HG03045 (cell line): ENCODE measurements around the gene ADARB2.

Experiments
- ATAC-seq: cut with Tn5 transposase; IDR thresholded peaks from one replicate; pipeline ENCODE4 v1.9.1; 2021; ENCODE audit warnings: mild to moderate bottlenecking, moderate library complexity; ENCODE audit not compliant: unreplicated experiment

ADARB2 gene

DNA sequence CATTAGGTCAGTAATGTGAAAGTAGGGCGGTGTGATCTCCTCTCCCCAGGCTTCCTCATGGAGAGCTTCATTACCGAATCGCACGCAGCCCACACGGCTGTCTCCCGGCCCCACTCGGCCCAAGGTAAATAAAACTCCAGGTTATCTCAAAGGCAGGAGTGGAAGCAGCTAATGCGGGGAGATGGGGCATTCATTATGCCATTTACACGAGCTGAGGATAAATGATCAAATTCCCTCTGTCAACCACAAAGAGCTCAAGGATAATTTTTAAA lies 93.5 kb downstream of the ADARB2 start:
- ATAC-seq, result no peak

DNA sequence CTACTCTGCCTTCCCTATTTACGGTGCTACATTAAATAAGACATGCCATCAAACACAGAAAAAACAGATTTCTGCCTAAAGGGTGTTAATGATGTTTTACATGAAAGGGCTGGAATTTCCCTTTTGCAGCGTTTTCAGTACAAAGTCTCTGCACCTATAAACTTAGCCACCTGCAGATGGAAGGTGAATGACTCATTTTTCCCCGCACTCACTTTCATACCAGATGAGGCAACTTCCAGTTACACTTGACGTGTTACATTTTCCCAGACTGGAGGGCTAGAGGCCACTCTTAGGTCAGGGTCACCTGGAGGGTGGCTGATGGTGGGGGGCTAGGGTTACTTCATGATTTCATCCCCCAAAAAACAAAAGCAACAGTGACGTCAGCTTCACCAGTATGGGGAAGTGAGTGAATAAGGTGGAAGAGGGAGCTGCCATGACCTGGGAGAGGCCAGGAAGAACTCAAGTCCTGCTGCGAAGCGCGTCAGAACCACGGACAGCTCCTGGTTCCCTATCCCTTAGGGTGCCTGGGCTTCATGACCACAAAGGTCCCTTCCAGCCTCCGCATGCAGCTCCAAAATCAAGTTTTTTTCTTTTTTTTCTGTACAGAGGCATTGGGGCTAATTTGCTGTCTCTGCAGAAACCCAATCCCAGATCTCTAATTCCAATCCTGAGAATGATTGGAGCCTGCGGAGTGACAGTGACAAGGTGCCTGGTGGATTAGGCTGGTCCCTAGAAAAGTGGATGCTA lies 94.0 kb downstream of the ADARB2 start:
- ATAC-seq, result no peak

DNA sequence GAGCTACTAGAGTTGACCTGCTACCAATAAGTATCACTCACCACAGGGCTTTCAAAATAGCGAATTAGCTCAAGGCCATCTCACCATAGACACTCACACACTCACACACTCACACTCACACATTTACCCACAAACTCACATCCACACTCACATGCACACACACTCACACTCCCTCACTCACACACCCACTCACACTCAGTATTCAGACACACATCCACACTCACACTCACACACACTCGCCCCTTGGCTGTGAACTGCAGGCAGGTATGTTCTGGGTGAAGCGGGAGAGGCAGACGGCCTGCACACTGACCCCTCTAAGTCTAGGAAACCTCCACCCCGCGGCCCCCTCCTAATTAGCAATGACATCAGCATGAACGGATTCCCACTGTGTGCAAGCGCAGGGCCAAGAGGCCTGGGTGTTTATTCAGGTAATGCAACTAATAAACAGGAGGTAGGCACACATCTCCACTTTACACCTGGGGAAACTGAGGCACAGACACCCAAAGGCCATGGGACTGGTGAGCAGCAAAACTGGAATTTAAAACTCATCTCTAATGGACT lies 94.6 kb downstream of the ADARB2 start:
- no peak for ATAC-seq

DNA sequence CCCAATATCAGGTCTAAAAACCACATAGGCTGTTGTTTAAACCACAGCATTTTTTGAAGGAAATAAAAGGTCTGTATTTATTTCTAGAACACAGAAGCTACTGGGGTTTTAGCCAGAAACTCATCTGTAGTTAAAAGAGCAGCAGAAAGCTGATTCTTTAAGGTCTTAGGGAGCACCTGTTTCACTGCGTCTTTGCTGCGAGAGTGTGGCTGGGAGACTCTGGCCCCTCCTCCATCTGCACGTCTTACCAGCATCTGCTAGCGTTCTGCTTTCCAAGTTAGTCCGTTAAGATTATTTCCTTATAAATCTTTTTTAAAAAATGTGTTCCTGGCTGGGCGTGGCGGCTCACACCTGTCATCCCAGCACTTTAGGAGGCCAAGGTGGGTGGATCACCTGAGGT lies 95.9 kb downstream of the ADARB2 start:
- ATAC-seq, result no peak

DNA sequence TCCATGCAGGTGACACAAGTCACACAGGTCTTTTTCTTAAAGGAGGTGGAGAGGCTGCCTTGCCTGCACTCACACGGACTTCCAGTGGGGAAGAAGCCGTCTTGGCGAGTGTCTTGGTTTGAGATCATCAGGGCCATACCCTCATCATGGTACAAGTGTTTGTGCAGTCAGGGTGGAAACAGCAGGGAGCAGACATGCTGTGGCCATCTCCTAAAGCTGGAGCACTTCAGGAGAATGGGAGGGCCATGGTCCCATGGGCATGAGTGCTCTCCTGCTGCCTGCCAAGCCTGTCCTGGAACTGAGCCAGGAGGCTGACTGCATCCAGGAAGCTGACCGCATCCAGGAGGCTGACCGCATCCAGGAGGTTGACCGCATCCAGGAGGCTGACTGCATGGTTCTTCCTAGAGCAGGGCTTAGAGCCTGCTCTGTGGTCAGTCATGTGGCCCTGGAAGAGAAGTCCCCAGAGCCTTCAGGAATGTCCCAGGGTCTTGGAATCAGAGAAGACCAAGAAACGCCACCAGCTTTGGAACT lies 98.4 kb downstream of the ADARB2 start:
- no peak for ATAC-seq

DNA sequence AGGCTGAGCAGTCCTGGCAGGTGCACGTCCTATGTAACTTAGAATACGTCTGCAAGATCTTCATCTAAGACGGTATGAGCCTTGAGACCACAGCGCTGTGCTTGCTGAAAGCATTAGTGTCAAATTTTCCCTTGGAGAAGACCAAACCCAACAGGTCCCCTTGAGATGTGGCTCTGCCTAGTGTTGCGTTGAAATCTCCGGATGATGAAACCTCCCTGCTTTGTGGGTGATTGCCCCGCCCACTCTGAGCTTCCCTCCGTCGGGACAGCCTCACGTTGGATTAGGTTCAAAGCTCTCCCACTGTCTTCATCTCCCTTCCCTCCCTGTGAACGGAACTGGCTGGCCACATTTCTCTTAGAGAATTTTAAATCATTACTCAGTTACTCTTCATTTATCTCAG lies 102.0 kb downstream of the ADARB2 start:
- ATAC-seq, result no peak

DNA sequence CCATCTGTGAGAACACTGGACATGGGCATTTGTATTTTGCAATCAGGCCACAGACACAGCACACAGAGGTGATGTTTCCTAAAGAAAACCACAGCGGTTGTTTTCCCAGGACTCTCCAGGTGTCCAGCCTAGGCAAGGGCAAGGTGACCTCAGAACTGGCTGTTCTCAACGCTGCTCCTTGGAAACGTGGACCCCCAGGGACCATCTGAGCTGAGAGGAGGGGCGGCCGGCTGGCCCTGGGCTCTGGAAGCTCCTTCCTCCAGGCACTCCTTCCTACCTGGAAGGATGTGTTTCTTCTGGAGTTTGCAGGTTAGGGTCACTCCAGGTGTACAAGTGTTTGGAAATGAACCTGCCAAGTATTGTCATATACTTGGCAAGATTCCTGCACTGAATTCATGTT lies 103.1 kb downstream of the ADARB2 start:
- ATAC-seq, result no peak

DNA sequence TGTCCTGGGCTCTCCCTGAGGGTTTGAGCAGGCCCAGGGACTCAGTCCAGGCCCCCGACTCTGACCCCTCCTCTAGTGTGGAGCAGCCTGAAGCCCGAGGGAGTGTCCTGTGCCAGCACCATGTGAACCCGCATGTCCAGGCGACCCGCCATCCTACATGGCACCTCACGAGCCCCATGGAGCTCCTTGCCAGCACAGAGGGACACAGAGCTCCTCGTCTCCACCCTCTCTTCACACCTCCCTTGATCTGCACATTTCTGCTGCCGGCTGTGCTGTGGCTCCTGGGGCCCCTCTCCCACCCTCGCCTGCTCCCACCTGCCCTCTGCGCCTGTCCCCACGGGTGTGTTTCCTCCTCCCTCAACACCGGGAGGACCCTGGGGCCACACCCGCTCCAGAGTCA lies 103.5 kb downstream of the ADARB2 start:
- no peak for ATAC-seq

DNA sequence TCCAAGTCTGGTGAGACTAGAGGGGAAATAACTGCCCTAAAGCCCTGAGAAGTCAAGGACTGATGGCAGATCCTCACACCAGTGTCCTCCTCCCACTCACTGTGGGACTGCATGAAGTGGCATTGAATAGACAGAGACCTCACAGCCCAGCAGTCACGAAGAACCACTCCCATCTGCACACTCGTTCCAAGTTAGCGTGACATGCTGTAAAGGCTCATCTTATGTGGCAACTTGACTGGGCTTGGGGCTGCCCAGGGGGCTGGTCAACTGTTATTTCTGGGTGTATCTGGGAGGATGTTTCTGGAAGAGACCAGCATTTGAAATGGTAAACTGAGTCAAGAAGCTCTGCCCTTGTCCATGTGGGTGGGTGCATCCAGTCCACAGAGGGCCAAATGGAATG lies 104.7 kb downstream of the ADARB2 start:
- ATAC-seq, result no peak

DNA sequence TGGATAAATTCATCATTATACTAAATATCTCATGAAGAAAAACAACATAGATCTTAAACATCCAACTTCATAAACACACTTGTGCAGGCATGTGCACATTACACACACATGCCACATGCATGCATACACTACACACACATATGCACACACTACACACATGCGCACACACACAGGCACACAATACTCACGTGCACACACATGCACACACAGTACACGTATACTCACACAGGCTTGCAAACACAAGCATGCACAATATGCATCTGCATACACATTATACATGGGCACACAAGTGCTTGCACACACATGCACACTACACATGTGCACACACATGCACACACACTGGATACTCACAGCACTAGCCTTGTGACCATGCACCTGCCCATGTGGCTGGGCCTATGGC lies 105.2 kb downstream of the ADARB2 start:
- ATAC-seq, result no peak

DNA sequence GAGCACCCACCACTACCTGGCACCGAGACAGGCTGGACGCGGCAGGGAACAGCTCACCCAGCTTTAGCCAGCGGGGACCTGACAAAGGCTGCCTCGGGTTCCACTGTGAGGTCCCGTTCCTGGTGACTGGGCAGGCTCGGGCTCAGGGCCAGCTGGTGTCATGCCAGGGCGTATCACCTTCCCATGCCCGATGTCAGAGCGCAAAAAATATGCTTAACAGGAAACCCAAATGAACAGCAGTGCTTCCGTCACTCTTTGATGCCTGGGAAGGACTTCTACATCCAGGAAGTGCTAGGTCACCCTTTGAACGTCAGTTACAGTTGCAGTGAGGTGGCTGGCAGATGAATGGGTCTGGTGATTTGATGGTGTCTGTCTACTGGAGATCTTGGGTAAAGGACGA lies 106.0 kb downstream of the ADARB2 start:
- ATAC-seq, result no peak

DNA sequence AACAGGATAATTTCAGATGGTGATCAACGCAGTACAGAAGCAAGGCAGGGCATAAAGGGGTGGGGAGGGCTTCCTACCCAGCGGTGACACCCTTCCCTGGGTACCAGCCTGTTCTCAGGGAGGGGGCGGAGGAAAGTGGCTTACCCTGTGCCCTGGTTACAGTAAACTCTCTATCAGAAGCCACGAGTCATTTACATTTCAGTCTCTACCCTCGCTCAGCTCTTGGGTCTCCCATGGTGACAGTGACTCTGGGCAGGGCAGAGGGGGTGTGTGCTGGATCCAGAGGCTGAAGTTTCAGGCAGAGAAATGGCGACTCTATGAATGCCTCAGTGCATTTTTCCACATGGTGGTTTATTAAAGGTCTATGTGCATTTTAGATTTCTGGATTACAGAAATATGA lies 107.0 kb downstream of the ADARB2 start:
- no peak for ATAC-seq

DNA sequence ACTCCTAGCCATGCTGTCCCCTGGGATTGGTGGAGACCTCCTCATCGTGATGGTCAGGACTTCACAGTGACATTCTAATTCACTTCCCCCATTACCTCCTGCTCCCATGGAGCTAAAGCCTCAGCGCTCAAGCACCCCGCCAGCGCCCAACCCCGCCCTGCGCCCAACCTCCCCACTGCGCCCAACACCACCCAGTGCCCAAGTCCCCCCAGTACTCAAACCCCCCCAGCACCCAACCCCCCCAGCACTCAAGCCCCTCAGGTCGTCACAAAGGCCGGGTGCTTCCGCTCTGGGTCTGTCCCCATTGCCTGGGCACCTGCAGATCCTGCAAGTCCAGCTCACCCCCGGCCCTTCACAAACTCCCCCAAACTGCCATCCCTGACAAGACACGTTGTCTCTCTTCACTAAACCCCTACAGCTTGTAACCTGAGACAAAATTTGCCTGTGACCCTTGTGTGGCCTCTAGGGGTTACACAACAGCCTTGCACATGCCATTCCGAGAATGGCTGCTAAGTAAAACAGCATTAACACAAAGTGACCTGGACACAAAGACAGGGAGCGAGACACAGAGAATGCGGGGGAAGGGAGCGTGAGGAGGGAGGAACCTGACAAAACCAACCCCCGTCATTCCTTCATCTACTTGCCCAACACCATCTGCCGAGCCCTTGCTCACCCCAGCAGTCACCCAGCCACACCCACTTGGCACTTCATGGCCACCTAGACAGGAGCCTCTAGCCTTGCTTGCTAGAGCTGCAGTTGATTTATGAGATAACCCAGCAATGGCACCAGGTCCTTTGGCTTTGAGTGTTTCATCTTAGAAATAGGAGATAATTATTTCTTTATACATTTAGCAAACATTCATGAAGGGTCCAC lies 107.8 kb downstream of the ADARB2 start:
- ATAC-seq, result no peak

DNA sequence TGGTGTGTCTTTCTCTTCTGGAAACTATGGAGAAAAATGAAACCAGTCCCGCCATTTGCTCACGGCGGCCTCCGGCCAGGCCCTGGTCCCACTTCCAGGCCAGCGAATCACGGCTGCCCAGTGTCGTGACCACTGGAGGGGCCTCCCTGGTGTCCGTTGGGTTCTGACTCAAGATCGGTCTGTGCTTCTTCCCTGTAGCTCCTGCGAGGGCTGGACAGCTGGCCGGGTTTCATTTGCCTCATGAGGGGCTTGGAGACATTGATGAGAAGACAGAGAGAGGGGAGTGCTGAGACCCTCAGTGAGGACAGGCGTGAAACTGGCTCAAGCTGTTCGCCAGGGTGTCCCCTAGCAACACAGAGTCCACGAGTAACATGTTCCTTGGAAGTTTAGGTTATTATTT lies 108.6 kb downstream of the ADARB2 start:
- ATAC-seq, result no peak

DNA sequence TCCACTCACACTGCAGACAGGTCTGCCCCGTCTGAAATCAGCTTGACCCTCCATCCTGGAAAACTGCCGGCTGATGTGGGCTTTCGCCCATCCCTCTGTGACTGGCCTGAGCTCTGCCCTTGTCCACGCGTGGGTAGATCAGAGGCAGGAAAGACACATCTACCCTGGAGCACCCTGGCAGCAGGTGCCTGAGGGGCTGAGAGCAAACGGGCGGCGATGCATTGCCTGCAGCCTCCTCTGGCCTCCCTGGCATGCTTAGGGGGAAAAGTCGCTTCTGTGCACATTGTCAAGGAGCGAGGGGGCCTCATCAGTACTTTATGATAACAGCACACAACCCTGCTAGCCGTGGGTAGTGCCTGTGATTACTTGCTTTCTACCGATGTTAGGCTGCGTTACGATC lies 109.4 kb downstream of the ADARB2 start:
- no peak for ATAC-seq

DNA sequence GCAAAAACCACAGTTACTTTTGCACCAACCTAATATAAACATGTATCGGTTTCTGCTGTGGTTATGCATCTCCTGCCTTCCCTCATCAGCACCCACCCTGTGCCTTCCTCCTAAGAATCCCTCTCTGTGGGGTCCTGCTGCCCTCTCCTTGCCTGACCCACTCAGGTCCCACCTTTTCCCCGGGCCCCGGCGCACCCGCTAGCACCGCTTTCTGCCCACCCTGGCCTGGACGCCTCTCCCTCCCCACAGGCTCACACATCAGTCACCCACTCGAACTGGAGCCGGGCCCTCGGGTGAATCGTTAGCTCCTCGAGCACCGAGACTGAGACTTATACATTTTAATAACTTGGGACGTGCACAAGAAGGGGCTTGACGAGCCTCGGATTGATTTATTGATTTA lies 110.5 kb downstream of the ADARB2 start:
- no peak for ATAC-seq

DNA sequence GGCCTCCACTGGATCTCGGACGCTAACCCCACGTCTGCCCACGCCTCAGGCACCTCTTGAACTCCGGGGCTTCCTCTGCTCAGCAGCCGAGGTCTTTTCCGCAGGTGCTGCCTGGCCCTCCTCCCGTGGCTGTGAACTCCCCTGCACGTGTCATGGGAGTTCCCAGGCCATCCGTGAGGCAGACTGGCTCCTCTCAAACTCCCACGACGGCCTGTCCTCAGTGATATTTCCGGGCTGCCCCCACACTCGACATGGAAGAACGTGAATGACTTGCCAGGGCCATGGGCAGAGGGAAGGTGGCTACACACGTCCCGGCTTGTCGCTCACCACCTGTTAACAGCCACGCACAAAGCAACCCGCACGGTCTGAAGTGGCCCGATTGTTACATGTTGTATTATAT lies 110.9 kb downstream of the ADARB2 start:
- ATAC-seq, result no peak

DNA sequence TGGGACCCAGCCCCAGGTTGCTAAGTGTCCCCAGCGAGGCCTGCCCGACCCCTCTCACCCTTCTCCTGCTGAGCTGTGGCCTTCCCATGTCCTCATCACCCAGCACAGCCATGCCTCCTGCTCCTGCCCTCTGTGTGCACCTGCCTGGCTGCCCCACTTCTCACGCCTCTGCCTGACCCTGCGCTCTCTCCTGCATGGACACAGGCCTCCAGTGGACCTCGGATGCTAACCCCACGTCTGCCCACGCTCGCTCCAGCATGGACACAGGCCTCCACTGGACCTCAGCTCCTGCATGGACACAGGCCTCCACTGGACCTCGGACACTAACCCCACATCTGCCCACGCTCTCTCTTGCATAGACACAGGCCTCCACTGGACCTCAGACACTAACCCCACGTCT lies 111.6 kb downstream of the ADARB2 start:
- ATAC-seq, result no peak

DNA sequence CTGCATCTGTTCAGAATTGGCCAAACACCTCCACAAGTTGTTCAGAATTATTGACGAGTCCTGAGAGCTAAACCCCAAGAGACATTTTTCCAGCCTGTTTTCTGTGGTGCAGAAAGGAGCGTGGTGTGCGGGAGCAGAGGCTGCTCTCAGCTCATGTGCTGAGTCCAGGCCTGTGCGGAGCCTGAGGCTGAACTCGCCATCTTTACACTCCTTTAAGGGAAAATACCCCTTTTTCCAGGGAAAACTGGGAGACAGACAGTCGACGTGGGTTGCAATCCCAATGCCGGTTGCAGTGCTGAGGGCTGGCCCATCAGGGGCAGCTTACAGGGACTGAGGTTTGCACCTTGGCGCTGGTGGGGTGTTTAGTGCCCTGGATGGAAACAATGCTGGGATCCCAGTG lies 112.2 kb downstream of the ADARB2 start:
- ATAC-seq, result no peak

DNA sequence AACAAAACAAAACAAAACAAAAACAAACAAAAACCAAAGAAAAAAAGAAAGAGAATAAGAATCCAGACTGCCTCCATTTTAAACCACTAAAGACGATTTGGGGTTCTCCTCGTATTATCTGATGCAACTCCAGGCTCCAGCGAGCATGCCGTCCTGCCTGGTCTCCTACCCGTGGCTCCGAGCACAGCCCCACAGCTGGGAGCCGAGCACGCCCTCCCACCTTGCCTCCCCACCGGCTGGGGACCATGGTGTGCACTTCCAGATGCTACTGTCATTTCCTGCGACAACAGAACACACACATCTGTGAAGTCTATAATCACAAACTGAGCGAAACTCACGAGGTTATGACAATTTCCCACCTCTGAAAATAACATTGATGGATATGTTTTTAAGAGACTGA lies 113.1 kb downstream of the ADARB2 start:
- ATAC-seq, result no peak

DNA sequence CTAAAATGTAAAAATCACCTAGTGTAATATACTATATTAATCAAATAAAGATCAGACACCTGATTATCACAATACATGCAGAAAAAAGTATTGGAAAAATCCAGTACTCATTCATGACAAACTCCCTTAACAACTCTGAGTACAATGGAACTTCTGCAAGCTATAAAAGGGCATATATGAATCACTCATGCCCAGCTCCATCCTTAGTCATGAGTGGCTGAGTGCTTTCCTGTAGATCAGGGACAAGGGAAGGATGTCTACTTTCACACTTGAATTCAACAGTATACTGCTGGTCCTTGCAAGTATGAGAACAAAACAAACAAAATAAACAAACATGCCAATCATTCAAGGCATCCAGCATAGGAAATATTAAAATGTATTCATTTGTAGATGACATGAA lies 116.5 kb downstream of the ADARB2 start:
- ATAC-seq, result no peak
